Stimulated activated CD4-positive, alpha-beta T cell treated with anti-CD3 and anti-CD28 coated beads, Interleukin-12 subunit alpha, Interleukin-12 subunit beta, amount 100 ng/mL, for 48 hours (primary cell): ENCODE results near the gene PNMA5.
"Not testable (repeated sequence)": the region's sequence is repeated elsewhere in the genome, so short reads cannot be mapped to it uniquely, and the experiment has no call there.

ENCODE experiments used
- DNase-seq, 3 donors: peaks; one replicate each; pipeline ENCODE4 v3.0.0-alpha.2; 2020; ENCODE audit warnings: low read depth in 2 of 3, low spot score in 1 of 3

Gene PNMA5

GRCh38 chrX:152993933-152994332, at the start of gene PNMA5:
PNMA5 (minus strand) TSS chrX:152994116; CDS start chrX:152991598, 2,518 bp downstream.
- no peak for DNase-seq

DNA sequence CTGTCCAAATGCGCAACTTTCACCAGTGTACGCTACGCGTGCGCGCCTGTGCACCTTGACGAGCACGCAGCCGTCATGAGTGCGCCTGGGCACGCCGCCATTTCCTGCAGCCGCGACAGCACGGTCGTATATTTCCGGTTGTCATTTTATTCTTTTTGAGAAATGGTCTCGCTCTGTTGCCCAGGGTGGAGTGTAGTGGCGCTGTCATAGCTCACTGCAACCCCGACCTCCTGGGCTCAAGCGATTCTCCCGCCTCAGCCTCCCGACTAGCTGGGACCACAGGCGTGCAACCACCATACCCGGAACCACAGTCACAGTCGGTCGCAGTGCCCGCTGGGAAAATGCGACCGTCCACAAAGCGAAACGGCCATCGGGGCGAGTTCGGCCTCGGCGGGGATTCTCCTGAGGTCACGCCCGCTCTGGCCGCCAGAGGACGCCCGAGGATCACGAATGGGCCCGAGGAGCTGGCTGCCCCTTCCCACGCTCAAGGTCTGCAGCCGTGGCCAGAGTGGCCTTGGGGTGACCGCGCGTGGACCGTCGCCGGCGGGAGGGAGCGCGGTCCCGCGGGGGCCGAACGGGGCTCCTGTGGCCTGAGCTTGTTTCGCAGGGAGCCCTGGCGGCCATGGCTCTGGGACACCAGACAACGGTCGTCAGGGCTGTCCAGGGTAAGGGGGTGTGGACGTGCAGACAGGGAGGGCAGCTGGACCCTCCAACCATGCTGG, 38.6 kb upstream of the PNMA5 start:
- peak; percentile 44 to 58 (median 47) for DNase-seq

DNA sequence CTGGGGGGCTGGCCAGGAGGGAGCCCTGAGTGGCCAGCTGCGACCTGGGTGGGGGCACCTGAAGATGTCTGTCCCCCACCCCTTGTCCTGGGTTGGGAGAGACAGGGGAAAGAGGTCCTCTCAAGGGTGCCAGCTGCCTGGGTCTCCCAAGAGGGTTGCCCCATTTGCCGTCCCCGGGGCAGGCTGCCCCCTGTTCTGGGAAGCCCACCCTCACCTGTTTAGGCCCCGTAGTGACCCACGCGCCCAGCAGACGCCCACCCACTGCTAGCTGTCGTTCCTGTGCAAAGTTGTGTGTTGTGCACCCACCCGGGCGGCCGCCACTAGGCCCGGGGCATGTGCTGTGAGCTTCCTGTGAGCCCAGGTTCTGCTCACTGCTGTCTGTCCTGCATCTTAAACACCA, 36.9 kb upstream of the PNMA5 start:
- DNase-seq, result no peak

DNA sequence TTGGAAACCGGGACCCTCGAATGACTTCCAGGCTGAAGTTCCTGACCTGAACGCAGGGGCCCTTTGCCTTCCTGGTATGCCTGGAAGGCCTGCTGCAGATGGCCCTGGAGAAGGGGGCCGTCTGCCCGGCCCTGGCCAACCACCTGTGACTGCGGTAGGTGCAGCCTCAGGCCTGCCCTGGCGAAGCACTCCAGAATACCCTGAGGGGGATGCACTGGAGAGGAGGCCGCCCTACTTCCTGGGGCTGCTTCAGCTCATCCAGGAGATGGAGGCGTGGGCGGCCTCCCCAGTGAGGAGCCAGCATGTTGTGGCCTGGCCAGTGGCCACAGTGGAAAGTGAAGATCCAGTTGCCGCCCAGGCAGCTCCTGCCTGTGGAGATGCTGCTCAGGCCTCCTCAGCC, 36.0 kb upstream of the PNMA5 start:
- DNase-seq, result no peak

- no peak for DNase-seq
Measured at GRCh38 chrX:153029162-153029561, 35.2 kb upstream of the PNMA5 start.

DNA sequence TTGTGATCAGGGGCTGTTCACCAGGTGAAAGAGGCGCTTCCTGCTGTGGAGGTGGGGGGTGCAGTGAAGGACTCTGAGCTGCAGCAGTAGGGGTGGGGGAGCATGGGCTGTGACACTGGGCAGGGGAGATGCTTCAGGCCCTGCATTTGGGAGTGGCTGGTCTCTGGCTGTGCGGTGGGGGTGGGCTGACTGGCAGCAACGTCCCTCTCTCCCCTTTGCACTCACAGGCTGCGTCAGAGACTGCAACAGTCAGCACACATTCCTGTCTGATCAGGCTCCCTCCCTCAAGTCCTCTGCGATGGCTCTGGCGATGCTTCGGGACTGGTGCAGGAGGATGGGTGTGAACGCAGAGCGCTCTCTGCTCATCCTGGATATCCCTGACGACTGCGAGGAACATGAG, 34.6 kb upstream of the PNMA5 start:
- DNase-seq, result not testable (repeated sequence)

- DNase-seq, result not testable (repeated sequence)
Measured at GRCh38 chrX:153026501-153026900, 32.6 kb upstream of the PNMA5 start.

DNA sequence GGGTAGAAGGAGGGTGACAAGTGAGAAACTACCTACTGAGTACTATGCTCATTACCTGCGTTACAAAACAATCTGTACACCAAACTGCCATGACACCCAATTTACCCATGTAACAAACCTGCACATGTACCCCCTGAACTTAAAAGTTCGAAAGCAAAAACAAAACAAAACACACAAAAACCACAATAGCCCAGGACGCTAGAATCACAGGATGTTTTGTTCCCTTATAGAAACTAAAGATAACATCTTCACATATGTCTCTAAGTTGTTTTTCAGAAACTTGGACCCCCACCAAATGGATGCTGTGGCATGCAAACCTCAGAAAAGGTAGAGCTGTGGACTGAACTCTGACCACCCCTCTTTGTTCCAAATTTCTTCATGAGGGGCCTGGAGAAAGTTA, 25.2 kb upstream of the PNMA5 start:
- DNase-seq, result no peak

GRCh38 chrX:153017174-153017573, 23.3 kb upstream of the PNMA5 start:
- DNase-seq, result not testable (repeated sequence)

- DNase-seq, result no peak
Measured at GRCh38 chrX:153004780-153005179, 10.9 kb upstream of the PNMA5 start.

DNA sequence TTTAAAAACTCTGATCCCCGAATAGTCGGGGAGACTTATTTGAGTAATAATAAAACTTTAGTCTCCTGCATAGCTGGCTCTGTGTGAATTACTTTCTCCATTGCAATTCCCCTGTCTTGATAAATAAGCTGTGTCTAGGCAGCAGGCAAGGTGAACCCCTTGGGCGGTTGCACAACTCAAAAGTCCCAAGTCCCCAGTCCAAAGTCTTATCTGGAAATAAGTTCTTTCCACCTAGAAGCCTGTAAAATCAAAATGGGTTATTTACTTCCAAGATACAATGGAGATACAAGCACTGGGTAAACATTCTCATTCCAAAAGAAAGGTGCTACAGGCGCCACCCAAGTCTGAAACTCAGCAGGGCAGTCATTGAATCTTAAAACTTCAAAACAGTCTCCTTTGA, 10.1 kb upstream of the PNMA5 start:
- DNase-seq, result no peak

DNA sequence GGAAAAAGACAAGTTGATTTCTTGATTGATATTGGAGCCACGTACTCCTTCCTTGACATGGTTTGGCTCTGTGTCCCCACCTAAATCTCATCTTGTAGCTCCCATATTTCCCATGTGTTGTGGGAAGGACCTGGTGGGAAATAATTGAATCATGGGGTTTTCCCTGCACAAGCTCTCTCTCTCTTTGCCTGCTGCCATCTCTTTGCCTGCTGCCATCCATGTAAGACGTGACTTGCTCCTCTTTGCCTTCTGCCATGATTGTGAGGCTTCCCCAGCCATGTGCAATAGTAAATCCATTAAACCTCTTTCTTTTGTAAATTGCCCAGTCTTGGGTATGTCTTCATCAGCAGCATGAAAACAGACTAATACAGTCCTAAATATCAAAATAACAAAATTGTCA, 8.3 kb upstream of the PNMA5 start:
- not testable (repeated sequence) for DNase-seq

- no peak for DNase-seq
Measured at GRCh38 chrX:152997337-152997736, 3.4 kb upstream of the PNMA5 start.

- no peak for DNase-seq
Measured at GRCh38 chrX:152992115-152992514, 1.8 kb downstream of the PNMA5 start.

DNA sequence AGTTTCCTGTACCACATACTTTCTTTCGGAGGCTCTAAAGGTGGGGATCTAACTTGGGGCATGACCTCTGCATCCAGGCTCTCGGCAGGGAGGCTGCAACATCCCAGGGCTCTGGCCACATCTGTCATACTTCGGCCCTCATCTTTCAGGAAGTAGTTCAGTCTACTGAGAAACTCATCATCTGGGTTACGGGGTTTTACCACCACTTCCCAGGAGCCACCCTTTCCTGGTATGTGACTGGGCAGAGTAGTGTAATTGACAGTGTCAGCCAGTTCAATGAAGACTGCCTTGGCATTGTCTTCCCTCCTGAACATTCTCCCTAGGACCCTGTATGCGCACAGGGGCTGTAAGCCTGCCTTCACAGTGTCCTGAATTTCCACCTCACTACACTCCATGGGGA, 2.8 kb downstream of the PNMA5 start:
- DNase-seq, result no peak

- DNase-seq, result no peak
Measured at GRCh38 chrX:152989292-152989658, 4.6 kb downstream of the PNMA5 start.

- DNase-seq, result no peak
Measured at GRCh38 chrX:152988536-152989291, 5.2 kb downstream of the PNMA5 start.

DNA sequence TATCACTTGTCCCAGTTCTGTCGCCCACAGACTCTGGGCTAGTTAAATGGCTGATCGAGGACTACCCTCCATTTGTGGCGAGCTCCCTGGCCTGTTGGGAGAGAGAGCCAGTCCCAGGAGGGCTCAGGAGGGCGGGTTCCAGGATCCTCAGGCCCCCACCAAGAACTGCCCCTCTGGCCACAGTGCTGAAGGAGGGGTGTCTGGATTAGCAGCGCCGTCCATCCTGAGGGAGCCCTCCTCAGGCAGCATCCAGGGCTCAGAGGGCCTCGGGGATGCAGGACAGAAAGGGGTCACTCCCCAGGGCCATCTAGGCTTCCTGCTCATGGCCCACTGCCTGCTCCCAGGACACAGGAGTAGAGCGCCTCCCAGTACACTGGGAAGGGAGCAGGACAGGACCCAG, 6.1 kb downstream of the PNMA5 start:
- DNase-seq, result no peak

DNA sequence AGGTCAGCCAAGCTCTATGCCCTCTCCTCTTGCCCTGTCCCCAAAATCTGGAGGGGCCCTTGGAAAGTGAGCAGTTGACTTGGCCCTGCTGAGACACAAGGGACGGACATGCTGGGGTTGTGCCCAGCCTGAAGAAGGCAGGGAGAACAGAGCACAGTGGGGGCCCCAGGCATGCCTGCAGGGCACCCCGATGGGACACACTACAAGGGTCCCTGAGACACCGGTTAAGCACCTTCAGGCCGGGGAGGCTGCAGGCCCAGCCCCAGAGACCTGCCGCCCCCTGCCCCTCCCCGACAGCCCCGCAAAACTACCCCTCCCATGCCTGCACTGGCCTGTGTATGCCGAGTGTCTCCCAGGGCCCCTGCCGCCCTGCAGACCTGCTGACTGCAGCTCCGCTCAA, 6.8 kb downstream of the PNMA5 start:
- not testable (repeated sequence) for DNase-seq

DNA sequence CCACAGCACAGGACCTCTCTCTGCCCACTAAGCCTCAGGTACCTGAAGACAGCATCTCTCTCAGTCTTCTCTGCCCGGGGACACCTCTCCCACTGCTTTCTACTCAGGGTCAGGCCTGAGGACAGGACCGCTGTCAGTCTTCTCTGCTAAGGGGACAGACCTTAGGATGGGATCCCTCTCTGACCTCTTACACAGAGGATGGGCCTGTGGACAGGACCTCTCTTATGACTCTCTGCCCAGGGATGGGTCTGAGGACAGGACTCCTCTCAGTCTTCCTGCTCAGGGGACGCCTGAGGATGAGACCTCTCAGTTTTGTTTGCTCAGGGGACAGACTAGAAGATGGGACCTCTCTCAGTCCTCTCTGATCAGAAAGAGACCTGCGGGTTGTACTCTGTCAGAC, 8.5 kb downstream of the PNMA5 start:
- DNase-seq, result not testable (repeated sequence)

DNA sequence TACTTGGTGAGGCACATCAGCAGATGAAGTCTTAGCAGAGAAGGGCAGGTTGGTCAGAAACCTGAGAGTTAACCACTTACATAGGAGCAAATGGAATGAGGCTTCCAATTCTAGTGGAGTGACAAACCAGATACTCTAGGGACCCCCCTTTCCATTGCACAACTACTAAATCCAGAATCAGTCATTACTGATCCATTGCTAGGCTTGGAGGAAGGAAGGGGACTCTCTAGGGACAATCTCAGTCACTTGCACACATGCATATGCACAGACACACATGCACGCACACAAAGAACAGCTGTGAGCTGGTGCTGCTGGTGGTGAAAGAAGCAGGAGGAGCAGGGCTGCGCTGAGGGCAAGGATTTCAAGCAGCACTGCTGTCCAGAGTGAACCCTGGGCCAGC, 25.7 kb downstream of the PNMA5 start:
- DNase-seq, result no peak

DNA sequence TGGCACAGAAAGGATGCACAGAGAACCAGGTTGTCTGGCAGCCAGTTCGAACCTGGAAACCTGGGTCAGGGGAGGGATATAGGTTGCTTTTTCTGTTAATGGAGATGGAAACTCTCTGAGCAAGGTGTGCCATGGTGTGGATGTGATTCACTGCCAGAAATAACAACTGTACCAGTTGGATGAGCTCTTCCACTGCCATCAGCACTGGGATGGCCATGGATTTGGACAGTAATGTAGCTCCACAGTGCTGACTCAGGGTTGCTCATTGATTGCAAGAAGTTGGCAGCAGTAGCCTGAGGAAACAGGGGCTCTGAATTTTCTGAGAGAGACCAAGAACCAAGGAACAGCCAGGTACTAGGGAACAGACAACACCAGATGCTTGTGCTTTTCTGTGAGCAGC, 33.8 kb downstream of the PNMA5 start:
- no peak for DNase-seq

DNA sequence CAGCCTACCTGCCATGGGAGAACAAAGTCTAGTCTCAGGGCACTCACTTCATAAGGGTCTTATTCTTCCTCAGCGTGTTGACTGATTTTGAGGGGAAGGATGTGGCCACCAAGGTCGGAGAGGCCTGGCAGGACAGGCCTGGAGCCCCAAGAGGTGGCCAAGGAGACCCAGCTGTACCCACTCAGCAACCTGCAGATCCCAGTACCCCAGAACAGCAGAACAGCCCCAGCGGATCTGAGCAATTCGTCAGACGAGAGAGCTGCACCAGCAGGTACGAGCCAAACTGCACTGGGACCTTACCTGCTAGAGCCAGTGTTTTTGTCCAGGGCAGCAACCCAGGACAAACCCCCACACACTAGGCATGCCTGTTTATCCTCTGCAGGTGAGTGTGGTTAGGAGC, 34.3 kb downstream of the PNMA5 start:
- DNase-seq, result no peak
